Activated CD4-positive, alpha-beta T cell treated with anti-CD3 and anti-CD28 coated beads, Interleukin-2, amount 50 U/mL, for 1 hour (primary cell): Measurements from ENCODE around the gene TRIM34.
"Not testable (repeated sequence)": the region's sequence is repeated elsewhere in the genome, so short reads cannot be mapped to it uniquely, and the experiment has no call there.

Experiments used
- DNase-seq: peaks from one replicate; pipeline ENCODE4 v3.0.0-alpha.2; 2020

The TRIM34 gene

GRCh38 chr11:5622802-5623201 is 2.0 kb upstream of the TRIM34 start:
- no peak for DNase-seq

- DNase-seq, result no peak
Observed at GRCh38 chr11:5625281-5625680, 480 bp downstream of the TRIM34 start.

GRCh38 chr11:5626196-5626595 is 1.4 kb downstream of the TRIM34 start:
- no peak for DNase-seq

- DNase-seq, result no peak
Observed at GRCh38 chr11:5631417-5631816, 6.6 kb downstream of the TRIM34 start.

- DNase-seq, result no peak
Observed at GRCh38 chr11:5631969-5632635, 7.3 kb downstream of the TRIM34 start.

GRCh38 chr11:5639953-5640352 is 15.2 kb downstream of the TRIM34 start:
- no peak for DNase-seq

- DNase-seq, result no peak
Observed at GRCh38 chr11:5643585-5643984, 18.8 kb downstream of the TRIM34 start.

- no peak for DNase-seq
Observed at GRCh38 chr11:5646139-5646538, 21.3 kb downstream of the TRIM34 start.

GRCh38 chr11:5655474-5655873 is 30.7 kb downstream of the TRIM34 start:
- no peak for DNase-seq

GRCh38 chr11:5656956-5657355 is 32.2 kb downstream of the TRIM34 start:
- DNase-seq, result not testable (repeated sequence)

GRCh38 chr11:5658318-5658717 is 33.5 kb downstream of the TRIM34 start:
- no peak for DNase-seq

- no peak for DNase-seq
Observed at GRCh38 chr11:5663511-5663910, 38.7 kb downstream of the TRIM34 start.

- DNase-seq, result no peak
Observed at GRCh38 chr11:5665051-5665570, 40.3 kb downstream of the TRIM34 start.

- DNase-seq, result no peak
Observed at GRCh38 chr11:5665746-5666401, 41.1 kb downstream of the TRIM34 start.

GRCh38 chr11:5666402-5666793 is 41.6 kb downstream of the TRIM34 start:
- no peak for DNase-seq

- DNase-seq, result no peak
Observed at GRCh38 chr11:5671831-5672230, 47.0 kb downstream of the TRIM34 start.

GRCh38 chr11:5674391-5674790 is 49.6 kb downstream of the TRIM34 start:
- DNase-seq, result no peak

GRCh38 chr11:5679811-5680210 is 55.0 kb downstream of the TRIM34 start:
- DNase-seq, result no peak

- DNase-seq, result not testable (repeated sequence)
Observed at GRCh38 chr11:5682890-5683441, 58.2 kb downstream of the TRIM34 start.

GRCh38 chr11:5683620-5684019 is 58.8 kb downstream of the TRIM34 start:
- DNase-seq, result peak; percentile 31

- no peak for DNase-seq
Observed at GRCh38 chr11:5684036-5684645, 59.3 kb downstream of the TRIM34 start.

- peak; percentile 67 for DNase-seq
Observed at GRCh38 chr11:5684646-5685362, 60.0 kb downstream of the TRIM34 start, which contains the start of gene TRIM5. Gene TRIM5, minus strand, starts transcription at chr11:5685074. Its CDS starts 4,897 bp downstream, at chr11:5680177.

GRCh38 chr11:5686426-5686825 is 61.6 kb downstream of the TRIM34 start:
- DNase-seq, result no peak
